ENCODE results near the gene RAB8A. TPM values are rescaled to one million over a fixed set of nuclear protein-coding genes. Genes with fewer than 3 reads are reported as not detected.
"Not testable (repeated sequence)": the region's sequence is repeated elsewhere in the genome, so short reads cannot be mapped to it uniquely, and the experiment has no call there.

The RAB8A gene
- total RNA-seq, 1 donor from 2014 or later, result 34.4 TPM

DNA sequence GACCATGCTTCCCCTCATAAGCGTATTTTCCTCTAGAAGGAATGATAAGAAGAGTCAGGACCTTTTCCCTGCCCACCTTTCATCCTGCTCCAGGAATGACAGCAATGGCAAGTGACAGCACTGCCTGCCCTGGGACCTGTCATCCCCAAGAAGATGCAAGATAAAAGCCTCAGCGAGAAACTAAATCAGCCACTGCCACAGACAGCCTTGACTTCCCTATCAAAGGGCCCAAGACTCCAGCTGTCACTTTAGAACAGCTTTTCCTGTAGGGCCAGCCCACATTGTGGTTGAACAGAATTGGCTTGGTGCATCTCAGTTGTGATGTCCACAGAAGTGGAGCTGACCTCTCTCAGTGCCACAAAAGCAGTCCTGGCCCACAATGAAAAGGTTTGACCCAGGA lies 1.1 kb downstream of the RAB8A start:
- DNase-seq (ENCODE audit: low spot score), result no peak

DNA sequence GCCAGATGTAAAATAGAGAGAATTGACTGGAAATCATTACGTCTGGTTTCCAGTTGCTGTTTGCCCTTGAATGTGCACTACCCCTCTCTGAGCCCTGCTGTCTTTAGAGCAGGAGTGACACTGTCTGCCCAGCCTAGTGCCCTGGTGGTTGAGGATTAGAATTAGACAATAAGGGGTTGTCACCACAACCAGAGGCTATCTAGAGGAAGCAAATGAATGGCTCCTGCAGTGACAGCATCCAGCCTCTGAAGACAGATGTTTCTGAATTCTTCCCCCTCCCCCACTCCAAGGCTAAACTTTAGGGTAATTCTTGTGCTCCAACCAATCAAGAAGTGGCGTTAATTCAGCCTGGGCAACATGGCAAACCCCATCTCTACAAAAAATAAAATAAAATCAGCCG lies 2.0 kb downstream of the RAB8A start:
- no peak for DNase-seq (ENCODE audit: low spot score)

DNA sequence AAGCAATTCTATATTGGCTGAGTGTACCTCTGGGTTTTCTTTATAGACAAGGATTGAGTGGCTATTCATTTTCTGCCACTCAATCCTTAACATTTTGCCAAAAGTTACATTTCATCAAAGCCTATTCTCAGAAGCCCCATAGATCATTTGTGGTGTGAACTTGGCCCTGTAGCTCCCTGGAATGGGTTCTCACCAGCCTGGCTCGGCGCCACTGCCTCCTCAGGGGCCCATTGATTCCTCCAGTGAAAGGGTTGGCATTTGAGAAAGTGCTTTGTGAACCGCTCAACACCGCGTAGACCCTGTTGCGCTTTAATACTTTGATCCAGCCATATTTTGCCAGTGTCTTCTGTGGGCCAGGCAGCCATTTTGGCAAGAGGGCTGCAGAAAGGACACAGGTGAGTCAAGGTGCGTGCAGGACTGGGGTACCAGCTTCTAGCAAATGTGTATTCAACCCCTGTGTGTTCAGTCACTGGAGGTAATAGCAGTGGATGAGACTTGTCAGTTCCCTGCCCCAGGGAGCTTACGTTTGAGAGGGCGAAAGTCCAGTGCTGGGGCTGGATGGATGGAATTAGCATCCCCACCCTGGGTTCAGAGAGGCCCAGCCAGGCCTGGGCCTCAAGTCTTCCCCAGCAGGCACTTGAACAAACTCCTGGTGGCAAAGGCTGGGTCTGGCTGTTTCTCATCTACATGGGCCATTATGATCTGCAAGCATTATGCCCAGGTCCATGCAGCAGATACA lies 3.8 kb downstream of the RAB8A start:
- no peak for DNase-seq (ENCODE audit: low spot score)

DNA sequence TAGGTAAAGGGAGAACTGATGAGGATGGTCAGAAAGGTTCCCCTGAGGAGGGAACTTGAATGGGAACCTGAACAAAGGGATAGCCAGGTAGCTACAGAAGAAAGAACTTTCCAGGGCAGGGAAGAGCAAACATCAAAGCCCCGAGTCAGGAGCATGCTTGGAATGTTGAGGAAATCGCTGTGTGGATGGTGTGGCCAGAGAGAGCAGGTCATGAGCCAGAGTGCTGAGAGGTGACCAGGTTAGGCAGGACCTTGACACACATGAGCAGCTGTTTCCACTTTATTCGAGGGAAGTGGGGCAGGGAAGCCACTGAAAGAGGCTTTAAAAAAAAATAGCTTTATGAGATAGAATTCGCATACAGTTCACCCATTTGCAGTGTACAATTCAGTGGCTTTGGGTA lies 4.4 kb downstream of the RAB8A start:
- no peak for DNase-seq (ENCODE audit: low spot score)

DNA sequence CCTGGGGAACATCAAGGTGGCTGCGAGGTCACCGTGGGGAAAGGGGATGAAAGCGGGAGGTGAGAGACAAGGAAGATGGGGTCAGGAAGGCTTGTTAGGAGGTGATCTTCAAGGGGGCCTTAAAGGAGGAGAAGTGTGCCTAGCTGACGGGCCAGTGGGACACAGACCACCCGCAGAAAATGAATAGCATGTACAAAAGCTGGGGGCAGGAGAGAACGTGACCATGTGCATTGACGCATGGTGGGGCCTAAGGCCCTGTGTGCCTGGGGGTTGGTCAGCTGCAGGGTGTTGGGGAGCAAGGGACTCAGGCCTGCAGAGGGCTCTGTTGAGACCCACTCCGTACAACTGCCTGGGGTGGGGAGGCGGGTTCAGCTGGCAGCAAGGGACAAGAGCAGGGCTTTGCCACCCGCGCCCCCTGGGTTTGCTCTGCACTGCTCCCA lies 5.9 kb downstream of the RAB8A start:
- no peak for DNase-seq (ENCODE audit: low spot score)

DNA sequence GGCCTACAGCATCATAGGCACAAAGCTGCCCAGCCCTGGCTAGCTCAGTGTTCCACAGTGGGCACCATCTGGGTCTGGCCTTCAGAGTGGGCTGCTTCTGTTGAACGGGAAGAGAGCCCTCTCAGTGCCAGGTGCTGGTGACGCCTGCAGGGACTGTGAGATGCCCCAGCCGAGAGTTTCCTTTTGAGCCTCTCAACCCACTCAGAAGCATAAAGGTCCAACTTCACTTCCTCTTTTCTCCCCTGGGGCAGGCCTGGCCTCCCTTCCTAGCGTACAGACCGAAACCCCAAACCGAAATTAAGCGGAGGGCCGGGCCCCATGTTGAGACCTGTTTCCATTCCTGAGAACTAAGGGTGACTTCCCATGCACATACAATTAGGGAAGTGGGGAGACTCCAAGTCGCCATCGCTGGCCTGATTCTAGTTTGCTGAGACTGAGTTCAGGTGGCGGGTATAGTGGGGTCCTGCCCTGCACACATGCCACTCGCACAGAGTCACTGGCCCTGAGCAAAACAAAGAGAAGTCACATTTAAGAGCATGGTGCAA lies 6.9 kb downstream of the RAB8A start:
- DNase-seq (ENCODE audit: low spot score), result no peak

DNA sequence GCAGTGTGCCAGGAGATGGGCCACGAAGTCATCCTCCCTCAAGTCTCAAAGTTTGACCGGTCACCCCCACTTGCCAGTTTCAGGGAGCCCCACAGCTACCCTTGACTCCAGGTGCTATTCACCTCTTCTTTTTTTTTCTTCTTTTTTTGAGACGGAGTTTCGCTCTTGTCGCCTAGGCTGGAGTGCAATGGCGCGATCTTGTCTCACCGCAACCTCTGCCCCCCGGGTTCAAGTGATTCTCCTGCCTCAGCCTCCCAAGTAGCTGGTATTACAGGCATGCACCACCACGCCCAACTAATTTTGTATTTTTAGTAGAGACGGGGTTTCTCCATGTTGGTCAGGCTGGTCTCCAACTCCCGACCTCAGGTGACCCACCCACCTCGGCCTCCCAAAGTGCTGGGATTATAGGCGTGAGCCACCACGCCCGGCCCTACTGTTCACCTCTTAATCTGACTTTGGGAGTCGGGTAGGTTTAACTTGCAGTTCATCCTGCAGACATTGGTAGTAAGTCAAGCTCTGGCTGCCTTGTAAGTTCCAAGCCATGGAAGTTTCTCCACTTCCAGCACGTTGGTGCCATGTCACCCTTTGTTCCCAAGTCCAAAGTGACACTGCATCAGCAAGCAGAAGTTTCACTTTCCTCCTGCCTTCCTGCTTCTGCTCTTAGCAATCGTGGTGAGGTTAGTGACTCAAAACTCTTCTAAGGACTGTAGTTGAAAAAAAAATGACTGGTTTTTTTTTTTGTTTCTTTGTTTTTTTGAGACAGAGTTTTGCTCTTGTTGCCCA lies 7.6 kb downstream of the RAB8A start:
- not testable (repeated sequence) for DNase-seq (ENCODE audit: low spot score)

DNA sequence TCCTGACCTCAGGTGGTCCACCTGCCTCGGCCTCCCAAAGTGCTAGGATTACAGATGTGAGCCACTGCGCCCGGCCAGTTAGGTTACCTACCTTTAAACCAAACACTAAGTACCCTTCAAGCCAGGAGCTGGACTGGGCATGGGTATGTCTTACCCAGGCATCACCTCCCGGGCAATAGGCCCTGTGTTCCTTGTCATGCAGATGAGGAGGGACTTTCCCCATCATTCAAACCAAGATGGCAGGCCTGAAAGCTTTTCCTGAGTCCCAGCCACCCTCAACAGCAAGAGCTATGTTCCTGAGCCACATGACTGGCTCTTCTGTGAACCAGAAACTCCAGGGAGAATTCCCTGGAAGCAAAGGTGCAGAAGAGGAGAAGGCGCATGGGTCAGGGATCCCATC lies 9.5 kb downstream of the RAB8A start:
- DNase-seq (ENCODE audit: low spot score), result no peak

DNA sequence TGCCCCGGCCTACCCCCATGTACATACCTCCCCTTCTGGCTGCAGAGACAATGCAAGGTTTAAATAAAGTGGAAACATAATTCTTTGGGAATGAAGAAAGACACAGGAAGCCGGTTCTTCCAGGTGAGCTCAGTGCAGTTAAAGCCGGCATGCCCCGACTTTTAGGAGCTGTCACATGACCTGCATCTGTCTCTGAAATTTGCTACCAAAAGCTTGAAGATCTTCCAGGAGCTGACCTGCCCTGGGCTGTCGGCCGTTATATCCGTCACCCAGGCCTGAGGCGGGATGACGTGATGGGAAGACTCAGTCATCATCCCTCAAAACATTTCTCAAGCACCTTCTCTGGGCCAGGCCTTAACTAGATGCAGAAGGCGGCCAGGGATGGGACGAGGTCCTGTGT lies 10.3 kb downstream of the RAB8A start:
- no peak for DNase-seq (ENCODE audit: low spot score)

DNA sequence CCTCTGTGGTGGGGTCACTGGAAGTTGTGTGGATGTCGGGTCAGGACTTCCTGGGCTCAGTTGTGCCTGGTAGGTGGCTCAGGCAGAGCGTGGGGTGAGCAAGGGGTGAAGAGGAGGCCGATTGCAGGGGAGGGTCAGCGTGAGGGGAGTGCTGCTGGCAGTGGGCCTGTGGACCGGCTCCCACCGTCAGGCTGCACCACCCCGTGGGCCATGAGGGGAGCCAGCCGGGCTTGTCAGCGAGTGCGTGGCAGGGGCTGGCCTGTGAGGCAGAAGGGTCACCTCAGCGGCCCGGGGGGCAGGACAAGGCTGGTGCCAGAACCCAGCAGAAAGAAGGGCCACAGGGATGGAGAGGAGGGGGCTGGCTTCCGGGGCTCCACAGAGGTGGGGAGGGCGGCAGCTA lies 13.3 kb downstream of the RAB8A start:
- no peak for DNase-seq (ENCODE audit: low spot score)

DNA sequence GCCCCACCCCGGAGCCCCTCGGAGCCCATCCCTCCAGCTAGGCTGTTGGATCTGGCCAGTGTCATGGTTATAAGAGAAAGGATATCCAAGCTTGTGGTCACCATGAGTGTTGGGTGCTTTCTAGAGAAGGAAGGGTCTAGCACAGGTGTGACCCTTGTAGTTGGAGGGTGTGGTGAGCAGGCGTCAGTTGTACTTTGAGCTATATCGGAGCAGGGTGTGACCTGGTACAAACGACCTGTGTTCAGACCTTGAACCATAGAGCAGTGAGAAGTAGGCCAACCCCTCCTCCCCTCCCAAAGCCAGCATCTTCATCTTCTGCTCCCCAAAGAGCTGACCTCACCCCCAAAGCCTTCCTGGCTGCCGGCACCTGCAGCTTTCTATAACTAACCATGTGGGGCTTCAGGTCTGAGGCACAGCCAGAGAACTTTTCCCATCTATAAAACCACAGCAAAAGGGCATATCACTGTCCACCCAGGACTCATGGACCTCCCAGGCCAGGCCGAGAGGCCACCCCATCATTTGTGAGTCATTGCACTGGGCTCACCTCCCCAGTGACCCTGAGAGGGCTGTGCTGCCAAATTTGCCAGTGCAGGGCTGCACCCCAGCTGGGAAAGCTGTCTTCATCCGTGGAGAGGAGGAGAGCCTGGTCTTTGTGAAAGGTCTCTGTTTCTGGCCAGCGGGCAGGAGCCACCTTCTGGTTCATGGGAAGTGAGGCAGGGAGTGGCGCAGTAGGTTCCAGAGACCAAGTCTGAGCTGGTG lies 14.2 kb downstream of the RAB8A start:
- DNase-seq (ENCODE audit: low spot score), result no peak

DNA sequence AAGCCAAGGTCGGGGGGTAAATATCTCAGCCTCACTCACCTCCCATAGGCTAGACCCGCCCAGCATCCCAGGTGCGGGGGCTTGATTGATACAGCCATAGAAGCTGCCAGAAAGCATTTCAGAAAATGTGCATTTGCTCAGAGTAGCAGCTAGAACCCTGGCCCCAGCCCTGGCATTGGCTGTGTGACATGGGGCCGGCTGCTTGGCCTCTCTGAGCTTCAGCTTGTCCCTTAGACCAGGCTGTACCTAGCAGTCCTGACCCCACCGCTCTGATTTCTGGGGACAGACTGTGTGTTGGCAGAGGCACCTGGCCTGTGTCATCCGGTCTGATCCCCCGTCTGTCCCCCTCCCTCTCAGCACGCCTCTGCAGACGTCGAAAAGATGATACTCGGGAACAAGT lies 15.4 kb downstream of the RAB8A start:
- DNase-seq (ENCODE audit: low spot score), result no peak

DNA sequence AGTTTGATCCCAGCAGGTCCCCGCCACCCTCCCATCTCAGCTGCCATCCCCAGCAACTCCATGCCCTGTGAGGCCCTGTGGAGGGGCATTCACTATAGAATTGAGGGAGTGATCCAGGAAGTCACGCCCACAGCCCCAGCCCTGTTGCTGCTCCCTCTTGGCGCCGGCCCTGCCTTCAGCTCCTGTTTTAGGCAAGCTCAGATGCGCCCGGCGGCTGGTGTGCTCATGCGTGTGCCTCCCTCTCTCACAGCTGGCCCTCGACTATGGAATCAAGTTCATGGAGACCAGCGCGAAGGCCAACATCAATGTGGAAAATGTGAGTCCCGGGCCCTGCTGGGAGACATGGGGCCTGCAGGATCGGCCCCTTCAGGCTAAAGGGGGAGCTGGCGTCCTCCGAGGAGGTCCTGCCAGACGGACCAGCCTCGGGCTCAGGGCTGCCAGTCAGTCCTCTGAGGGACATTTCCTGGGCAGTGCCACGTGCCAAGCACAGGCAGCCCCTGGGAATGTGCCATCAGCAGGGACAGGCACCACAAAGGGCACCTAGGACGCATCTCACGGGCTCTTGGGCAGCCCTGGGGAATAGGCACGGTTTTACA lies 16.2 kb downstream of the RAB8A start:
- no peak for DNase-seq (ENCODE audit: low spot score)

DNA sequence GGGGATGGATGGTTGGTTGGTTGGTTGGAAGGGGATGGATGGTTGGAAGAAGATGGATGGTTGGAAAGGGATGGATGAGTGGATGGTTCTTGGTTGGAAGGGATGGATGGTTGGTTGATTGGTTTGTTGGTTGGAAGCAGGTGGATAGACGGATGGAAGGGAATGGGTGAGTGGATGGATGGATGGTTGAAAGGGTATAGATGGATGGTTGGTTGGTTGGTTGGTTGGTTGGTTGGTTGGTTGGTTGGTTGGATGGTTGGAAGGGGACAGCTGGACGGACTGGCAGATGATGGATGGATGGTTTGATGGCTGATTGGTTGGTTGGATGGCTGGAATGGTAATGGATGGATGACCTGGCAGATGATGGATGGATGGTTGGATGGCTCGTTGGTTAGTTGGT lies 20.0 kb downstream of the RAB8A start:
- no peak for DNase-seq (ENCODE audit: low spot score)

DNA sequence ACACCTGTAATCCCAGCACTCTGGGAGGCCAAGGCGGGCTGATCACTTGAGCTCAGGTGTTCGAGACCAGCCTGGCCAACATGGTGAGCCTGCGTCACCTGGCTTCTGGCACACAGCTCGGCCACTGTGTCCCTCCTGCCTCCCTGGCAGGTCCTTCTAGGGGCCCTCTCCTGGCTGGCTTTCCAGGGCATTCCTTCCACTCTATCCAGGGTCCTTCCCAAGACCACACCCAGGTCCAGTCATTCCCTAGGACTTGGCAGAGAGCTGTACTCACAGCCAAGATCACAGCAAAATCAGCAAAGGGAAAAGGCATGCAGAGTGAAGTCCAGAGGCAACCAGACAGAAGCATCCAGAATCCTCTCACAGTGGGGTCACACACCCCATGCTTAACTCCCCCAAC lies 22.1 kb downstream of the RAB8A start:
- no peak for DNase-seq (ENCODE audit: low spot score)

DNA sequence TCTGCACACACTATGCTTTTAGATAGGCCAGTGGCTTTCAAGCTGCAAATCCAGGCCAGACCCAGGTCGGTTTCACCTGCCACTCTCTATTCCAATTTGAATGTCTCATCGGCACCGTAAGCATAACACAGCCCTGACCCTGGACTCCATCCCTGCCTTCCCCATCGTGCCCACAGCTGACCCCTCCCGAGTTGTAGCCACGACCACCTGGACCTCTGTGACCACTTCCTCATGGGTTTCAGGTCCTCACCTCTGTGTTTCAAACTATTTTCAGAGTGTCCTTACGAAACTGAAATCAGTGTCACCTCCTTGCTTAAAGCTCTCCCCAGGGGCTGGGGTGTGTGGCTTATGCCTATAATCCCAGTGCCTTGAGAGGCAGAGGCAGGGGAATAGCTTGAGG lies 22.8 kb downstream of the RAB8A start:
- DNase-seq (ENCODE audit: low spot score), result no peak

DNA sequence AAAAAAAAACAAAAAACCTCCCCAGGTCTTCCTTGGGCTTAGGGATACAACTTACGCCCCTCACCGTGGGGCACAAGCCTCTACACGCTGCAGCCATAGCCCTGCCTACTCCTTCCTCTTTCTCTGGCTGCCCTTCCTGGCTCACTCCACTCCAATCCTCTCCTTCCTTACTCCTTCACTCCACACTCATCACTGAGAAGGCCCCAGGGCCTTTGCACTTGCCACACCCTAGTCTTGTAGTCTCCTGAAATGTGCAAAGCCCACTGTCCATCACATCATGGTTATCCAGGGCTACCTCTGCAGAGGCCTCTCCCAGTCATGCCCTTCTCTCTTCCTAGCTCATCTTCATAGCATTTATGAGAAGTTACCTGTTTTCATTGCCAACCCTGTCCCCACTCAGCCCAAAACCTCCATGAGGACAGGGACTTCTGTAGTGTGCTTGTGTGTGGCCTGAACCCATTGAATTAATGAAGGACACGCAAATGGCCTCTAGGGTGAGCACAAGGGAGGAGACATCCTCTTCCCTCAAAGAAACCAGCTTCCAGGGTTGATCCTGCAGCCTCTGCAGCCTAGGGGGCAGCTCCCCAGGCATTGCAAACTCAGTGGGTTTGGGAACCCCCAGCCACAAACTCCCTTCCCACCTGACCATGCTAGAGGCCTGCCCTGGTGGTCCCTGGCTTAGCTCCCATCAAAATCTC lies 23.9 kb downstream of the RAB8A start:
- DNase-seq (ENCODE audit: low spot score), result no peak

DNA sequence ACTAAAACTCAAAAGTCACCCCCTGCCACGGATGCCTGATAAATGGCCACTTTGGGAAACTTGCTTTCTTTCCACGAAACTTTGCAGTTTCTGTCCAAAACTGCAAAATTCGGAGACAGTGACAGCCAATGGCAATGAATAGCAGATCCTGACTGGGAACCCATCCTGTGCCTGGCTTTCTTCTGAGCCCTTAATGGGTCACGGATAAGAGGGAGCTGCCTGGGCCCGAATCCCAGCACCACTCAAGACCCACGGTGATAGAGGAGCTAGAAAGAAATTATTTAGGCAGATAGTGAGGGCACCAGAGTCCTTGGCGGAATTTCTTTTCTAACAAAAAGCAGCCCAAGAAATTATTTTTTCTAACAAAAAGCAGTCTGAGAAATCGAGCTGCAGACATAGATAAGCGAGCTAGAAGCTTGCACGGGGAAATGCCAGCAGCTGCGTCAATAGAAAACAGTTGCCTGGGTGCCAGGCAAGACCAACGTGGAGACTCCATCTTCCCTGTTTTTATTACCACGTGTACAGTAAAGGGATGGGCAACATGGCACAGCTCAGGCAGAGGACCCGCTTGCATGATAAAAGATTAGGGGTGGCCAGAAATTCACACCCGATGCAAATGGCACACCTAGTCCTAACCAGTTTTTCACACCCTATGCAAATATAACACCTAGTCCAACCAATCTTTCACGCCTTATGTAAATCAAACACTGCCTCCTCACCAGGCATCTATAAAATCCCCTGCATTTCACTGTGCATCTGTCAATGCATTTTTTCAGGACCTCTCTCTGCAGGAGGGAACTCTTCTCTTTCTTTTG lies 24.7 kb downstream of the RAB8A start:
- DNase-seq (ENCODE audit: low spot score), result no peak

DNA sequence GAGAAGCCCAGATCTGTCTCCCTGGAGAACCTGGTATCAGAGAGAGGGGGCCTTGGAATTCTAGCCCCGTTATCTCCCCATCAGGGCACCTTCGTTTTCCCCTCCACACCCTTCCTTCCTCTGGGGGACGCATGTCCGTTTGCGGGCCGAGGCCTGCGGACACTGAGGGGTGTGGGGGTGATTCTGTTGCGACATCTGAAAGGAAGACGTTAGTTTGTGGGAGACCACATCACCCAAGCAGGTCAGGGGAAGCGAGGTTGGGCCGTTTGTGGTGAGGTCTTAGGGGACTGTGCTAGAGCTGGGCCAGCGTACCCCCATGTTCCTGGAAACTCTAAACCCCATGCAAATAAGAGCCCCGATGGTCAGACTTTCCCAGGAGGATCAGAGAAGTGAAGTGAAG lies 28.1 kb downstream of the RAB8A start:
- DNase-seq (ENCODE audit: low spot score), result no peak

DNA sequence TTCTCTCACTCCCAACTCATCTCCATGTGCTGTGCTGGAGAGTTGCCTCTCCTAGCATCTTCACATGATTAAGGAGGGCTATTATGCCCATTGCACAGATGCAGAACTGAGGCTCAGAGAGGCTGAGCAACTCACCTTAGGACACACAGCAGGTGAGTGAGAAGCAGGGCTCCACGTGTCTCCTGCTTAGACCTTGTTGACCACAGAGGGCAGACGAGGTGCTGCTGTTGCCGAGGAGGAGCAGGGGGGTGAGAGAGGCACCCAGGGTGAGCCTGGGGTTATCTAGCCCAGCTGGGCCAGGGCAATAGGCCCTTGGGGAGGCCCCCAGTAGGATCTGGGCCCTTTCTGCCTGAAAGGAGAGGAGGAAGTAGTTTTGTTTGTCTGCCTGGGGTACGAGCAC lies 29.4 kb downstream of the RAB8A start:
- no peak for DNase-seq (ENCODE audit: low spot score)
